Right atrium auricular region (tissue), 2 donors: ENCODE results near the gene IRF9. TPM values are rescaled to one million over a fixed set of nuclear protein-coding genes. Genes with fewer than 3 reads are reported as not detected.

ENCODE experiments used
- DNase-seq: peaks from one replicate; pipeline ENCODE4 v3.0.0-alpha.2; 2019; ENCODE audit warnings: low spot score
- H3K27ac ChIP-seq, 2 donors: fragments of 200-600 bp; sonication (generic); 1 replicate in 1 of 2; 2 replicates in 1 of 2; pipeline ENCODE4 v1.5.1; 2016 to 2019
- H3K27me3 ChIP-seq, 2 donors: fragments of 200-600 bp; sonication (generic); one replicate each; pipeline versions ENCODE4 v1.5.1 to v1.6.0; 2017 to 2019
- H3K36me3 ChIP-seq: fragments of 200-600 bp; sonication (generic); one replicate; pipeline ENCODE4 v1.5.1; 2016
- H3K4me1 ChIP-seq, 2 donors: fragments of 200-600 bp; sonication (generic); one replicate each; pipeline versions ENCODE4 v1.5.1 to v1.6.0; 2017 to 2019
- H3K4me3 ChIP-seq, 2 donors: fragments of 200-600 bp; sonication (generic); 1 replicate in 1 of 2; 2 replicates in 1 of 2; pipeline ENCODE4 v1.5.1; 2017 to 2019; ENCODE audit warnings: mild to moderate bottlenecking in 1 of 2, moderate library complexity in 1 of 2
- H3K9me3 ChIP-seq, 2 donors: fragments of 200-600 bp; sonication (generic); one replicate each; pipeline ENCODE4 v1.5.1; 2019
- total RNA-seq, 2 donors: library from RNA; depleted of rRNA; stranded (reverse); fragments of >200 nt; gene quantifications; one replicate each; pipeline ENCODE4 v1.1.0, GENCODE V29; 2016
- TF ChIP-seq, protein P1 (sequence below), 2 donors: fragments of 200-600 bp; sonication (generic); IDR thresholded peaks; one replicate each; pipeline ENCODE4 v1.5.1; 2019; ENCODE audit warnings: antibody characterized with exemption in 2 of 2

Gene IRF9
- total RNA-seq, 2 donors from 2014 or later = 29.2 to 33.1 TPM

DNA sequence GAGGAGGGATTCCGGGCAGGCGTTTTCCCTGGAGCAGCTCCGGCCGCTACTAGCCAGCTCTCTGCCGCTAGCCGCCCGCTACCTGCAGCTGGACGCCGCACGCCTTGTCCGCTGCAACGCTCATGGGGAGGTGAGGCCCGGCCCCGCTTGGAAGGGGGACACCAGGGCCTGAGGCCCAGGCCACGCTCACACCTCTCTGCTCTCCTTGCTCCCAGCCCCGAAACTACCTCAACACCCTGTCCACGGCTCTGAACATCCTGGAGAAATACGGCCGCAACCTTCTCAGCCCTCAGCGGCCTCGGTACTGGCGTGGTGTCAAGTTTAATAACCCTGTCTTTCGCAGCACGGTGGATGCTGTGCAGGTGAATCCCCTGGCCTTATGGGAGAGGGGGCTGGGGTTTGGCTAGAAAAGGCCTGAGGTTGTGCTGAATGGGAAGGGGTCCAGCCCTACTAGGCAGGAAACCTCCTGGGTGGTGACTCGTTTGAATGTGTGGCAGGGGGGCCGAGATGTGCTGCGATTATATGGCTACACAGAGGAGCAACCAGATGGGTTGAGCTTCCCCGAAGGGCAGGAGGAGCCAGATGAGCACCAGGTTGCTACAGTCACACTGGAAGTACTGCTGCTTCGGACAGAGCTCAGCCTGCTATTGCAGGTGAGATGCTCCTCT lies 13.2 kb upstream of the IRF9 start:
- no peaks in the 10 kb centered on the region for H3K9me3 ChIP-seq
- no peak for DNase-seq
- no peaks in the 10 kb centered on the region for H3K27me3 ChIP-seq
- peaks cover 0 to 30% of the 10 kb centered on the region in 2 donors for H3K4me1 ChIP-seq
- peak overlapping the region; percentile 91 to 95 for H3K4me3 ChIP-seq
- peak overlapping the region; percentile 91 to 92 for H3K27ac ChIP-seq
- peaks cover 41% of the 10 kb centered on the region for H3K36me3 ChIP-seq
- TF ChIP-seq, protein P1, sequence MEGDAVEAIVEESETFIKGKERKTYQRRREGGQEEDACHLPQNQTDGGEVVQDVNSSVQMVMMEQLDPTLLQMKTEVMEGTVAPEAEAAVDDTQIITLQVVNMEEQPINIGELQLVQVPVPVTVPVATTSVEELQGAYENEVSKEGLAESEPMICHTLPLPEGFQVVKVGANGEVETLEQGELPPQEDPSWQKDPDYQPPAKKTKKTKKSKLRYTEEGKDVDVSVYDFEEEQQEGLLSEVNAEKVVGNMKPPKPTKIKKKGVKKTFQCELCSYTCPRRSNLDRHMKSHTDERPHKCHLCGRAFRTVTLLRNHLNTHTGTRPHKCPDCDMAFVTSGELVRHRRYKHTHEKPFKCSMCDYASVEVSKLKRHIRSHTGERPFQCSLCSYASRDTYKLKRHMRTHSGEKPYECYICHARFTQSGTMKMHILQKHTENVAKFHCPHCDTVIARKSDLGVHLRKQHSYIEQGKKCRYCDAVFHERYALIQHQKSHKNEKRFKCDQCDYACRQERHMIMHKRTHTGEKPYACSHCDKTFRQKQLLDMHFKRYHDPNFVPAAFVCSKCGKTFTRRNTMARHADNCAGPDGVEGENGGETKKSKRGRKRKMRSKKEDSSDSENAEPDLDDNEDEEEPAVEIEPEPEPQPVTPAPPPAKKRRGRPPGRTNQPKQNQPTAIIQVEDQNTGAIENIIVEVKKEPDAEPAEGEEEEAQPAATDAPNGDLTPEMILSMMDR (IDR thresholded peaks at IDR 0.05) = no peak

GRCh38 chr14:24149302-24149969 lies 11.6 kb upstream of the IRF9 start:
- Histone ChIP-seq H3K4me3 (no peak overlapping the region), H3K9me3 (no peaks in the 10 kb centered on the region), H3K27me3 (no peaks in the 10 kb centered on the region), H3K36me3 (peaks cover 48% of the 10 kb centered on the region), H3K27ac (no peak overlapping the region), H3K4me1 (peaks cover 0 to 30% of the 10 kb centered on the region in 2 donors)
- TF ChIP-seq, protein P1 (IDR thresholded peaks at IDR 0.05) = no peak
- no peak for DNase-seq

- DNase-seq = no peak
- Histone ChIP-seq H3K9me3 (no peaks in the 10 kb centered on the region), H3K27me3 (no peaks in the 10 kb centered on the region), H3K27ac (no peak overlapping the region), H3K4me3 (no peak overlapping the region), H3K36me3 (peaks cover 54% of the 10 kb centered on the region), H3K4me1 (peaks cover 0 to 30% of the 10 kb centered on the region in 2 donors)
- TF ChIP-seq, protein P1 (IDR thresholded peaks at IDR 0.05) = no peak
Measured at GRCh38 chr14:24150061-24150460, 11.0 kb upstream of the IRF9 start.

DNA sequence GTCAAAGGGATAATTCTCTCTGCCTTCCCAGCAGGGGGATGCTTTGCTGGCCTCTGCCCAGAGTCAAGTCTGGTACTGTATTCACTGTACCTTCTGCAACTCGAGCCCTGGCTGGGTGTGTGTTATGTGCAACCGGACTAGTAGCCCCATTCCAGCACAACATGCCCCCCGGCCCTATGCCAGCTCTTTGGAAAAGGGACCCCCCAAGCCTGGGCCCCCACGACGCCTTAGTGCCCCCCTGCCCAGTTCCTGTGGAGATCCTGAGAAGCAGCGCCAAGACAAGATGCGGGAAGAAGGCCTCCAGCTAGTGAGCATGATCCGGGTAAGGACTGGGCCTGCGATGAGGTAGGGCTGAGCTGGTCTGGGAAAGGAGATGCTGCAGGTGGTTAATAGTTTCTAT lies 10.5 kb upstream of the IRF9 start:
- H3K4me1 ChIP-seq = peaks cover 0 to 26% of the 10 kb centered on the region in 2 donors
- no peak overlapping the region for H3K27ac ChIP-seq
- no peaks in the 10 kb centered on the region for H3K27me3 ChIP-seq
- DNase-seq = no peak
- no peaks in the 10 kb centered on the region for H3K9me3 ChIP-seq
- H3K4me3 ChIP-seq = no peak overlapping the region
- peaks cover 59% of the 10 kb centered on the region for H3K36me3 ChIP-seq
- TF ChIP-seq, protein P1 (IDR thresholded peaks at IDR 0.05) = no peak

DNA sequence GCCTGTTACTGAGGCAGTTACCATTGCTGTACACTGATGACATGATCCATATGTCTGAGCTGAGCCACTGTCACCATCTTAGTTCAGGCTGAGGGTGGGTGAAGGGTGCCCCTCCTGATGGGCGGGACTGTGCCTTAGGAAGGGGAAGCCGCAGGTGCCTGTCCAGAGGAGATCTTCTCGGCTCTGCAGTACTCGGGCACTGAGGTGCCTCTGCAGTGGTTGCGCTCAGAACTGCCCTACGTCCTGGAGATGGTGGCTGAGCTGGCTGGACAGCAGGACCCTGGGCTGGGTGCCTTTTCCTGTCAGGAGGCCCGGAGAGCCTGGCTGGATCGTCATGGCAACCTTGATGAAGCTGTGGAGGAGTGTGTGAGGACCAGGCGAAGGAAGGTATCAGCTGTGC lies 10.1 kb upstream of the IRF9 start:
- no peak overlapping the region for H3K4me3 ChIP-seq
- DNase-seq = no peak
- TF ChIP-seq, protein P1 (IDR thresholded peaks at IDR 0.05) = no peak

More for the DNA sequence above, 10.1 kb upstream of the IRF9 start:
- Histone ChIP-seq H3K27ac (no peak overlapping the region), H3K4me1 (peaks cover 0 to 22% of the 10 kb centered on the region in 2 donors), H3K36me3 (peaks cover 64% of the 10 kb centered on the region), H3K27me3 (no peaks in the 10 kb centered on the region), H3K9me3 (no peaks in the 10 kb centered on the region)
